GM04504 (cell line): Measurements from ENCODE around the gene OS9.
A peak's percentile ranks its signal among the peaks of the same experiment; 100 is the strongest.

Experiments
- DNase-seq: peaks from one replicate; pipeline ENCODE4 v3.0.0-alpha.2; 2012; ENCODE audit warnings: low read depth

The OS9 gene

GRCh38 chr12:57723630-57723962 lies 29.7 kb downstream of the OS9 start:
- no peak for DNase-seq

GRCh38 chr12:57724003-57724935 lies 30.3 kb downstream of the OS9 start:
- DNase-seq = no peak

DNA sequence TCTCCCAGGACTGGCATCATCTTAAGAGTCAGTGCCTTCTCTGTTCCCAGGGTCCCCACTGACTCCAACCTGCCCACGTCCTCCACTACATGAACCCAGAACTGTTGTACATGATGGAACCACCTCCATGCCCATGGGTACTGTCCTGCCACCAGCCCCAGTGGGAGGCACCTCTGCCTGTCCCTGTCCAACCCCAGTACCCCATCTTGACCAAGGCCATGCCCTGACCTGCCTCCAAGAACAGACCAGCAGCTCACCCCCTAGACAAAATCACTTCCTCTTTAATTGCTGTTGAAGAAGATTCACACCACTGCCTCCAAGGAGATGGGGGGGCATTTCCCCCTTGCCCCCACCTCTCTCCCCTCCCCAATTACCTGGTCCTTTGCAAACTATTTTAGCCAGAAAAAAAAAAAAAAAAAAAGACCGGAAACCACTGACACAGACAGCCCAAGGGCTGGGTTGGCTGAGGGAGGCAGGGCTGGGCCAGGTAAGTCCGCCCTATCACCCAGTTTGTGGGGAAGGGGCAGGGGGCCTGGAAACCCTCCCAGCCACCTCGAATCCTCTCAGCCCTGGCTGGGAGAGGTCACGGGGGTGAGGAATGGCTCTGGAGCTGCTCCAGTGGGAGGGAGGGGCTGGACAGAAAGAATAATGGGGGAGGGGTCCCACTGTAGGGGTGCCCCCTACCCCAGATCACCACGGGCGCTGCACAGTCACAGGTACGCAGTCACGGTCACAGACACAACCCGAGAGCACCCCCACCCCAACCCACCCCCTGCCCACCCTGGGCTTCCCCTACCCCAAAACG lies 31.2 kb downstream of the OS9 start:
- no peak for DNase-seq

DNA sequence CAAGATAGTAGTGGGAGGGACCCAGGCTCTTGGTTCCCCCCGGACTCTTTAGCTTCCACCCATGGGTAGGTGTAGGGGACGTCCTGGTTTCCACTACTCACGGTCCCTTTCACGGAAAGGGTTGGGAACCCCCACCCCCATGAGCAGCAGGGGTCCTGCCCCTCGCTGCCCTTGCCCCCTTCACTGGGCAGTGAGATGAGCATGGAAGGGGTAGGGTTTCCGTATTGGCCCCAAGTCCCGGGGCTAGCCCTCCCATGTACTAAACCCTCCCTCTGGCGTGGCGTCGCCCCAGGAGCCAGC lies 31.9 kb downstream of the OS9 start:
- DNase-seq = no peak

DNA sequence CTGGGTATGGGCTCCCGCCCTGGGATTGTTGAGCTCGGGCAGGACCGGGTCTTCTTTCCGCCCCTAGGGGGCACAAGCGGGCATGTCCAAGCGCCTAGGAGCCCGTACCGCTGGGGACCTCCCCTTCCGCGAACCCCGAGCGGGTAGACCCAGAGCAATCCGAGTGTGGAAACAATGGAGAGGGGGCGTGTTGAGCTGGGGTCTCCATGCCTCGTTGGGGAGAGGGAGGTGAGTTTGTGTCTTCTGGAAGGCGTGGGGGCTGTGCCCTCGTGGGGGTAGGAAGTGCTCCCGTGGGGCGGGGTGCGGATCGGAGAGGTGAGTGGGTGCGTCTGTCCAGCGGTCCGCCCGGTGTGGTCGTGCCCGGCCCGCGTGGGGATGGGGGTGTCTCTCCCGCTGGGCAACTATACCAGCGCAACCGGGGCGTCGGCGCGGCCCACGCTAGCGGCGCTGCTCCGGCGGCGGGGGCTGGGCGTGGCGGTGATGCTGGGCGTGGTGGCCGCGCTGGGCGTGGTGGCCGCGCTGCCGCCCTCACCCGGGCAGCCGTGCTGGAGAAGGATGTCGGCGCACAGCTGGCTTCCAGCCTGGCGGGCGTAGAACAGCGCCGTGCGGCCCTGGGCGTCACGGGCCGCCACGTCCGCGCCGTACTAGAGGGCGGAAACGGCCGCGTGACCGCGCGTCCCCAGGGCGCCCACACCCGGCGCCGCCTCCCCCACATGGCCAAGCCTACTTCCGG lies 32.4 kb downstream of the OS9 start:
- DNase-seq = peak; percentile 70

GRCh38 chr12:57726884-57727757 lies 33.2 kb downstream of the OS9 start:
- no peak for DNase-seq

DNA sequence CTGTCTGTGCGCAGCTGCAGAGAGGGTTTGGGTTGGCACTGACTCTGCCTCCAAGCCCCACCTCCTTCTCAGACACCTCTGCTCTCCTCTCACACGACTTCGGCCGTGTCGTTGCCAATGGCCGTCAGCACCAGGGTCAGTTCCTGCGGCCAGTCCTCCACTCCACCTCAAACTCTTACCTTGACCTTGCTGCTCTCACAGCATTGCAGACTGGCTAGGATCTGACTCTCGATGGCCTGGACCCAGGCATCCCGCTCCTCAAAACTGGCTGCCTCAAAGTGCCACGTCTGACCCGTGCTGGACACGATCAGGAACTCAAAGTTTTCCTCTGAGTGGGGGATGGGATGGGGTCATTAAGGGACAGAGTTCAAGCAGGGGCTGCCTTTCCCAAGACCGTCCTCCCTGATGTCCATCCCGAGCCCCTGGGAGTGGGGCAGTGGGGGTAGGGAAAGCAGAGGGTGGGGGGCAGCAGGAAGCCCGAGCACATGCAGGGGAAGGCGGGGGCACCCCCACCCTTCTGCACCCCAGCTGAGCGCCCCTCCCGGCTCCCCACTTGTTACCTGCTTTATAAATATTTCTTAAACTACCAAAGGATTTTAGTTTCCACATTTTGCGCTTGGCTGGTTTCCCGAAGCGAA lies 33.9 kb downstream of the OS9 start:
- no peak for DNase-seq

DNA sequence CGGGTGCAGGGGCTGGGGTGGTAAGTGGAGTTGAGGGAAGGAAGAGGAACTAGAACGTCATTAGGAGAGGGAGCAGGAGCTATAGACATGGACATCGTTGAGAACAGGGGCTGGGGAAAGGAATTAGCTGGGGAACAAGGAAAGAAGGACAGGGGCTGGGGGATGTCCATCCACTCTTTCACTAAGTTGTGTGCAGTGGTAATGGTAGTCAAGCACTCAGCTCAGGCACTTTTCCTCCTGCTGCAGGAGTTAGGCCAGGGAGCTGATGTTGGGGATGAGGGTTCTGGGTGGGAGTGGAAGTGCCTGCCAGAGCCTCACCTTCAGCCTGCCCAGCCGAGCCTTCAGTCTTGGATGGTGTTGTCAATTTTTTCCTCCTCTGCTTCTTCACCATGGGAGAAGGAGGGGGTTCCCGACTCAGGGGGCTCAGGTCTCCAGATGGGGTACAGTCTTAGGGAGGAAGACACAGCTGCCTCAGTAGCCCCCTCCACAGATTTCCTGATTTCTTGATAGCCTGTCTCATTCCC lies 35.5 kb downstream of the OS9 start:
- DNase-seq = no peak

DNA sequence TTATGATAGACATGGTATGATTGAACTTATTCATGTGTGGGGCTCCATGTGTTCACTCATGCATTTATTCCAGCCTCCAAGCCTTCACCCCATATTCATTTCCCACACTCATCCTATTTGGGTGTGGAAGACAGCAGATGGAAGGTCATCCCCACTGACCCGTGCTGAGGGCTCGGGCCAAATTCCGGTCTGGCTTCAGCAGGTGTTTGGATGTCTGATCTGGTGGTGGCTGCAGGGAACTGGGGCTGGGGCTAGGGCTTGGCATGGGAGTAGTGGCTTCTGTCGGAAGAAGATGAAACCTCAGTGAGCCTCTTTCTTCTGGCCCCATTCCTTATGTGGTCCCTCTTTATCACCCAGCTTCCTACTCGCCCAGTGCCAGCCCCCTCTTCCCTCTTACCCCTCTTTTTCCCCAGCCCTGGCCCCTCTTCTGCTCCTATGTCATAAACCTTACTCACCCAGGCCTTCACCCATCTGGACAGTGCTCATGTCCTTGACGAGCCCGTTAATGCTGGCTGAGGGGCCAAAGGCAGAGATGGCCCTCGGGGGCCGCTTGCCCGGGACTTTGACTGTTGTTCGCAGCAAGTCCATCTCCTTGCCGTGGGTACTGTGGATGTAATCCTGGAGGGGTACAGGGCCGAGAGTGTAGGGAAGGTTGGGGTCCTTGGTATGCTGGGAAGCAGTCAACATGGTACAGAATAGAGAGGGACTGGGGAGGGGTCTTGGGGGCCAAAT lies 36.6 kb downstream of the OS9 start:
- no peak for DNase-seq

DNA sequence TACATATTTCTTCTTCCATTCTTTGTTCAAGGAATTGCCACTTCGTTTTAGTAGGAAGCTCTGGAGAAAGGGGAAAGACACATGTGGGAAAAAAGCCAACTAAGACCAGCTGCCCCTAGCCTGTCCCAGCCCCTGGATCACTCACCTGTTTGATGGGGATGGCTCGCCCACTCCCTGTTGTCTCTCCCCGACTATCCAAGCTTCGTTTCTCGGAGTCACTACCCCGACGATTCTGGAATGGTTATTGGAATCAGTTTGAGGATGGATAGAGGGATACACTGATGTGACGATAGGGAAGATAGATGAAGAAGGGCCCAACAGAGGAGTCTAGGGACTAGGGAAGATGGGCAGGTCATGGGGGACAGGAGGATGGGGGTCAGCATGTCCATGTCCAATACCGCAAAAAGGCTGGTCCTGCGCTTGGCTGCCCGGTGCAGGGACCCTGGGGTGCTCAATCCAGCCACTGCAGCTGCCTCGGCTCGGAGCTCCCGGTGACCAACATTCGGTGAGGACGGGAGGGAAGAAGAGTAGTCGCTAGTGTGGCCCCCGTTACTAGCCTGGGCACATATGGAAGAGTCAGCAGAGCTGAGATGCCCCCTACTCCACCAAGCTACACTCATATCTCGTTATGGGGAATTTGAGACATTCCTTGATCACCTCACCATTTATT lies 37.6 kb downstream of the OS9 start:
- DNase-seq = no peak

GRCh38 chr12:57732270-57732669 lies 38.3 kb downstream of the OS9 start:
- no peak for DNase-seq

- no peak for DNase-seq
These were observed 39.0 kb downstream of the OS9 start for GRCh38 chr12:57732726-57733593.

DNA sequence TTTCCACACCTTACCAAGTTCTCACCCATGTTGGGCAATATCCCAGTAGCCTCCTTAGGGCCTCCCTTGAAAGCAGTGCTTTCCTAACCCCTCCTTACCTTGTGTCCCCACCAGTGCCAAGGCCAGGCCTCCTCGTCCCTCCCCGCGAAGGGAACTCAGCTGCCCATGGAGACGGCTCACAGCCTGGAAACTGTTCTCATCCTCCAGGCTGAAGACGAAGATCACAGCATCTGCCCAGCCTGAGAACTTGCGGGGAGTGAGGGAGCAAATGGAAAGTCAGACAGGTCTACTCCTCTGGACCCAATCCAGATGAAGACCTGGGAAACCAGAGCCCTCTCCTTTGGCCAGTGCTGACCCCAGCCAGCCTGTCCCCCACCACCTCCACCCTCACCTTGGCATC lies 40.0 kb downstream of the OS9 start:
- DNase-seq = no peak

DNA sequence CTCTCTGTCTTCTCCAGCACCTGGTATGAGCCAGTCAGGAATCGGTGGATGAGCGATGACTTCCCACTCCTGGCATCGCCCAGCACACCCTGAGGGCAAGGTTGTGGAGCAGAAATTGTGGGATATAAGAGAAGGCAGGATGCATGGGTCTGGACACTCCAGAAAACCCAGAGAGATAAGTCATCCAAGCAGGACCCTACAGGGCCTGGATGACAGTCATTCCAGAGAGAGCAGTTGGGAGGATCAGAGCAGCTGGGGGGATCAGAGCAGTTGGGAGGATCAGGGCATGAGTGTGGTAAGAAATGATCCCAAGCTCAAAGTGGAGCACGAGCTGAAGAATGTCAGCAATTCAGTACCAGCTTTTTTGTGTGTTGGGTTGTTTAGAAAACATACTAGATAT lies 40.7 kb downstream of the OS9 start:
- no peak for DNase-seq

GRCh38 chr12:57735198-57735855 lies 41.4 kb downstream of the OS9 start:
- no peak for DNase-seq

DNA sequence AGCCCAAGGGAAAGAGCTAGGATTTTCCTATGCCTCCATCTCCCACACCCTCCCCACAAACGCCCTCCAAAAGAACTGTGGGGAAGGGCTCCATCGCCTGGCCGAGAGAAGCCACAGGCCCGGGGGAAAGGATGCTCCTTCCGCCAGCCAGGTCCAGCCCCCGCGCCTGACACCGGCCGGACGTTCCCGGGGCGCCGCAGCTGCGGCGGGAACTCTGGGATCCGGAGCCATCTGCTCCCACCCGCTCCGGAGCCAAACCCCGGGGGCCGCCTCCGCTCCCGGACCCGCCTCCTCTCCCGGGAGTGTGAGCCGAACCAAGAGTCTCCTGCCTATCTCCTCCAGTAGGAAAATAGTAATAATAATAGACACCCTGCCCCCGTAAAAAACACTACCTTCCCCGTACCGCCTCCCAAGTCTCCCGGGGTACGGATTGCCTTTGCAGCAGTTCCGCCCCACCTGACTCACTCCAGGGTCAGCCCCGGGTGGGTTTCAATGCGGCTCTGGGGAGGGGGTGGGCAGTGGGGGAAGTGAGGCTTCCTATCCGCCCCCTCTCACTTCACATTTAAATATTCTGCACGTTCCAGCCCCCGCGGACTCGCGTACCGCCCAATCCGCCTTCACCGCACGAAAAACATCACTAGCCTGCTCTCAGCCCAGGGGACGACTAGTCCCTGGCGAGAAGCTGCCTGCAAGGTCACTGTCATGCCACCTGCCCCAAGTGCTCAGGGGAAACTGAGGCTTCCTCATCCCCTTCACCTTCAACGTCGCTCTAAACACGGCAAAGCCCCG lies 42.2 kb downstream of the OS9 start:
- DNase-seq = no peak

DNA sequence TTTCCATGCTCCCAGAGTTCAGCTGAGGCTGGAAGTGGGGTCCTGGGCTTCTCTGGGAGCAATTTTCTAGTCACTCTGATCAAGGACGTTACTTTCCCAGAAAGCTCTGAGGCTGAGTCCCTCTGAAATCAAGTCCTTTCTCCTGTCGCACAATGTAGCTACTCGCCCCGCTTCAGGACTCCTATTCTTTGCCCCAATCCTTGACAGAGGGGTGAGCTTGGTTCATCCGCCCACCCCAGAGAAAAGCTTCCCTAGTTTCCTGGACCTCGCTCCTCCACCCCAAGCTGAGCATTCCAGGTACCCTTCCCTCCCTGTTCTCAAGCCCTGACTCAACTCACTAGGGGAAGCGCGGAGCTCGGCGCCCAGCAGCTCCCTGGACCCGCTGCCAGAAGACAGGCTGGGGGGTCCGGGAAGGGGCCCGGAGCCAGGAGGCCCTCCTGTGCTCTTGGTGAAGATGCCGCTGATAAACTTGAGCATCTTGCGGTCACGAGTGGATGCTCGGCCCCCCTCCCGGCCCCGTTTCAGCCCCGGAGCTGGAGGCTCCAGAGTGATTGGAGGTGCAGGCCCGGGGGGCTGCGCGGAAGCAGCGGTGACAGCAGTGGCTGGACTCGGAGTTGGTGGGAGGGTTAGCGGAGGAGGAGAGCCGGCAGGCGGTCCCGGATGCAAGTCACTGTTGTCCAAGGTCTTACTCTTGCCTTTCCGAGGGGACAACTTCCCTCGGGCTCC lies 43.0 kb downstream of the OS9 start:
- DNase-seq = no peak
